Loucy (cell line): ENCODE results near the gene TNC.

Experiments used
- H2AFZ ChIP-seq: fragments of 200-600 bp; sonication (generic); 2 replicates; pipeline ENCODE4 v1.6.0; 2016; ENCODE audit warnings: antibody characterized with exemption, mild to moderate bottlenecking, low read length, moderate library complexity
- H3F3A ChIP-seq: fragments of 200-600 bp; 2 replicates; pipeline ENCODE4 v1.6.0; 2016; ENCODE audit warnings: antibody characterized with exemption, low read depth, mild to moderate bottlenecking
- H3K27me3 ChIP-seq: fragments of 200-600 bp; sonication (generic); 2 replicates; pipeline ENCODE4 v1.6.1; 2014; ENCODE audit warnings: low read length, mild to moderate bottlenecking; ENCODE audit not compliant: insufficient read depth, poor library complexity, severe bottlenecking
- H3K36me3 ChIP-seq: fragments of 200-600 bp; sonication (generic); 2 replicates; pipeline ENCODE4 v1.6.1; 2016; ENCODE audit warnings: low read length; ENCODE audit not compliant: insufficient read depth
- H3K4me1 ChIP-seq: fragments of 200-600 bp; sonication (generic); 2 replicates; pipeline ENCODE4 v1.5.1; 2014; ENCODE audit warnings: low read length, mild to moderate bottlenecking; ENCODE audit not compliant: insufficient read depth, poor library complexity, severe bottlenecking
- H3K4me2 ChIP-seq: fragments of 200-600 bp; sonication (generic); 2 replicates; pipeline ENCODE4 v1.6.0; 2014; ENCODE audit warnings: antibody characterized with exemption, low read length, low read depth, mild to moderate bottlenecking; ENCODE audit not compliant: poor library complexity, severe bottlenecking
- H3K4me3 ChIP-seq: fragments of 200-600 bp; sonication (generic); 2 replicates; pipeline ENCODE4 v1.5.1; 2014; ENCODE audit warnings: low read length, mild to moderate bottlenecking, mixed read lengths; ENCODE audit not compliant: poor library complexity, severe bottlenecking
- H3K79me2 ChIP-seq: fragments of 200-600 bp; sonication (generic); 2 replicates; pipeline ENCODE4 v1.6.1; 2014; ENCODE audit warnings: low read length; ENCODE audit not compliant: insufficient read depth
- H3K9ac ChIP-seq: fragments of 200-600 bp; sonication (generic); 2 replicates; pipeline ENCODE4 v1.6.0; 2014; ENCODE audit warnings: mild to moderate bottlenecking, low read depth, low read length, moderate library complexity; ENCODE audit not compliant: poor library complexity, severe bottlenecking
- H3K9me2 ChIP-seq: fragments of 200-600 bp; sonication (generic); replicated peaks from 2 replicates; pipeline ENCODE4 v1.6.1; 2016; ENCODE audit warnings: low read depth, low read length, mixed read lengths
- H3K9me3 ChIP-seq: fragments of 200-600 bp; sonication (generic); 2 replicates; pipeline ENCODE4 v1.6.1; 2014; ENCODE audit warnings: mild to moderate bottlenecking, antibody characterized with exemption, low read length, low read depth; ENCODE audit not compliant: insufficient read depth
- H4K20me1 ChIP-seq: fragments of 200-600 bp; sonication (generic); 2 replicates; pipeline ENCODE4 v1.6.0; 2014; ENCODE audit warnings: antibody characterized with exemption, low read length, mild to moderate bottlenecking; ENCODE audit not compliant: insufficient read depth, poor library complexity, severe bottlenecking
- EZH2phosphoT487 ChIP-seq: fragments of 200-600 bp; IDR thresholded peaks from 2 replicates; pipeline ENCODE4 v1.6.1; 2018; ENCODE audit warnings: antibody characterized with exemption, mild to moderate bottlenecking, moderate library complexity, borderline replicate concordance
- TF ChIP-seq, protein P1 (sequence below): fragments of 200-600 bp; sonication (generic); conservative IDR thresholded peaks from 2 replicates; pipeline ENCODE4 v1.5.1; 2014; ENCODE audit warnings: mild to moderate bottlenecking, antibody characterized with exemption, low read length

The TNC gene

DNA sequence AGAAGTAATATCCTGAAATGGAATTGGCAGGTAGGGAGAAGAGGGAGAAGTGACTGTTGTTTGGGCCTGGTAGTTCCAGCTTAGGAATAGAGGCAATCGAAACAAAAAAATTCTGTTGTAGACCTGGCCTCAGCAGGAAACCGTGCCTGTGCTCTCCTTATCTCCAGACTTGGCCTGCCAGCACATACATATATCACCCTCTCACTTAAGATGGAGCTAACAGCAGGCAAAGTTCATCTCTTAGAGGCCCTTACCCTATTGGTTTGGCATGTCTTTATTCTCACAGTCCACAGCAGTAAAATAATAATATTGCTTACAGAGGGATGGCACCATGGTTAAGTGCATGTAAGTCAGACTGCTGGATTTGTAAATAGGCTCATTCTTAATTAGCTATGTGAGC, 19.6 kb upstream of the TNC start:
- no peak overlapping the region for H3K4me2 ChIP-seq
- no peak overlapping the region for H3K9ac ChIP-seq
- TF ChIP-seq EZH2phosphoT487, result no peak
- TF ChIP-seq, protein P1, sequence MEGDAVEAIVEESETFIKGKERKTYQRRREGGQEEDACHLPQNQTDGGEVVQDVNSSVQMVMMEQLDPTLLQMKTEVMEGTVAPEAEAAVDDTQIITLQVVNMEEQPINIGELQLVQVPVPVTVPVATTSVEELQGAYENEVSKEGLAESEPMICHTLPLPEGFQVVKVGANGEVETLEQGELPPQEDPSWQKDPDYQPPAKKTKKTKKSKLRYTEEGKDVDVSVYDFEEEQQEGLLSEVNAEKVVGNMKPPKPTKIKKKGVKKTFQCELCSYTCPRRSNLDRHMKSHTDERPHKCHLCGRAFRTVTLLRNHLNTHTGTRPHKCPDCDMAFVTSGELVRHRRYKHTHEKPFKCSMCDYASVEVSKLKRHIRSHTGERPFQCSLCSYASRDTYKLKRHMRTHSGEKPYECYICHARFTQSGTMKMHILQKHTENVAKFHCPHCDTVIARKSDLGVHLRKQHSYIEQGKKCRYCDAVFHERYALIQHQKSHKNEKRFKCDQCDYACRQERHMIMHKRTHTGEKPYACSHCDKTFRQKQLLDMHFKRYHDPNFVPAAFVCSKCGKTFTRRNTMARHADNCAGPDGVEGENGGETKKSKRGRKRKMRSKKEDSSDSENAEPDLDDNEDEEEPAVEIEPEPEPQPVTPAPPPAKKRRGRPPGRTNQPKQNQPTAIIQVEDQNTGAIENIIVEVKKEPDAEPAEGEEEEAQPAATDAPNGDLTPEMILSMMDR, result no peak
- H3K9me3 ChIP-seq, result no peaks in the 10 kb centered on the region
- H3K36me3 ChIP-seq, result no peaks in the 10 kb centered on the region
- H3K9me2 ChIP-seq, result no peaks in the 10 kb centered on the region; the same call in 1 of the 2 replicates
- no peaks in the 10 kb centered on the region for H3F3A ChIP-seq
- no peaks in the 10 kb centered on the region for H3K27me3 ChIP-seq
- no peak overlapping the region for H2AFZ ChIP-seq
- no peaks in the 10 kb centered on the region for H3K79me2 ChIP-seq
- H3K4me1 ChIP-seq, result no peaks in the 10 kb centered on the region
- no peaks in the 10 kb centered on the region for H4K20me1 ChIP-seq
- no peak overlapping the region for H3K4me3 ChIP-seq

DNA sequence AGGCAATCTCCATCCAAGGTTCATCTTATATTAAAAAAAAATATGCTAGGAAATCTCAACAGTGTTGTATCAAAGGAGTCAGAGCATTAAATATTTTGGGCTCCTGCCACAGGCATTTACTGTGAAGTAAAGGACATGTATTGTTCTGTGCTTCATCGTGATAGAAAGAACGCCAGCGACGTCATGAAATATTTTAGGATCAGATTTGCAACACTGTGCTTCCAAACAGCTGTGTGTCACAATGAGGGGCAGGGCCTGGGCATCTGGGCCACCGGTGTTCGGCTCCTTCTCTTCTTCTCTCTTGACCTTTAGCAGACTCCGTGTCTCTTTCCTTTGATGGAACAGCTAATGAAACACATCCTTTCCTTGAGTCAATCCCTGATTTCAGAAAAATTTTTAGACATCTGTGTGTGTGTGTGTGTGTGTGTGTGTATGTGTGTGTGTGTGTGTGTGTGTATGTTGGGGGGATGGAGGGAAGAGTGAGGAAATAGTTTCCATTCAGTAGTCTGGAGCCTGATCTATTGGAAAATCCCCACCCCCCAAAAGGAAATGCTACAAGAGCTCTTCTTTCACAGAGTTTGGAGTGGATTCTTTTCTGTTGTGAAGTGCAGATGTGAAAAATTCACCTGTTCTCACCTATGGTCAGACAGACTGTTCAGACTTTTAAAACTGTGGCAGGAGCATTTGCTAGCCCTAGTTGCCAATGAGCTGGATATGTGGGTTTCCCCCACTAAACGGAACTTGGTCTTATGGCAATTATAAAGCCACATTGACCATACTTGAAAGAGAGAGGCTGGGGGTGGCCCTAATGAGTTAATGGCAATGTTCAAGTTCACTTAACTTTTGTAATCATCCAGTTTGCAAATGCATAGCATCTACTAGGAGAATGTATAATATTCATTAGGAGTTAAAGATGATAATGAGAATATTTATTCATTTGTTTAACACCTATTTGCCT, 18.1 kb upstream of the TNC start:
- H3K4me2 ChIP-seq, result no peak overlapping the region
- H3K4me1 ChIP-seq, result no peaks in the 10 kb centered on the region
- TF ChIP-seq EZH2phosphoT487, result no peak
- TF ChIP-seq, protein P1, result no peak
- no peaks in the 10 kb centered on the region for H3F3A ChIP-seq
- H3K27me3 ChIP-seq, result no peaks in the 10 kb centered on the region
- H3K9ac ChIP-seq, result no peak overlapping the region
- no peaks in the 10 kb centered on the region; the same call in 1 of the 2 replicates for H3K9me2 ChIP-seq
- H3K4me3 ChIP-seq, result no peak overlapping the region
- no peaks in the 10 kb centered on the region for H4K20me1 ChIP-seq
- H3K36me3 ChIP-seq, result no peaks in the 10 kb centered on the region
- no peaks in the 10 kb centered on the region for H3K9me3 ChIP-seq
- H3K79me2 ChIP-seq, result no peaks in the 10 kb centered on the region
- H2AFZ ChIP-seq, result no peak overlapping the region

DNA sequence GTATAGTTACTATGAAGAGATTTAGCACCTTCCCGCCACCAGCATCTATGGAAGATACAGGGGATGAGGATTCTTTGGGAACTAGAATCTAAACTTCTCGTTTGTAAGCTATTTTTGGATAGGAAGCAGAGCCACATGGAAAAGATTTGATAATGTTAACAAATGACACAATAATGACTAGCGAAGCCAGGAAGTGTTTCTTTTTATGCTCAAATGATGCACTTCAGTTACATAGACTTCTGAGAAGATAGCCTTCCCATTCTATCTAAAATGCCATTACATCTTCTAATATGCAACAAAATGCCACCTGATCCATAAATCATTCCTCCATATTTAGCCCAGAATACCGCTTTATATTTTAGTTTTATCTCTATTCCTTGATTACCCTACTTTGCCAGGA, 17.0 kb upstream of the TNC start:
- no peaks in the 10 kb centered on the region for H3F3A ChIP-seq
- no peak overlapping the region for H3K9ac ChIP-seq
- no peaks in the 10 kb centered on the region for H3K9me3 ChIP-seq
- H3K4me3 ChIP-seq, result no peak overlapping the region
- H3K4me1 ChIP-seq, result no peaks in the 10 kb centered on the region
- no peak overlapping the region for H3K4me2 ChIP-seq
- no peaks in the 10 kb centered on the region for H3K79me2 ChIP-seq
- TF ChIP-seq, protein P1, result no peak
- TF ChIP-seq EZH2phosphoT487, result no peak
- H3K36me3 ChIP-seq, result no peaks in the 10 kb centered on the region
- no peaks in the 10 kb centered on the region for H4K20me1 ChIP-seq
- no peaks in the 10 kb centered on the region for H3K9me2 ChIP-seq
- no peaks in the 10 kb centered on the region for H3K27me3 ChIP-seq
- H2AFZ ChIP-seq, result no peak overlapping the region
